Coronary artery (tissue), 2 donors: ENCODE results near the gene KRT40.
A peak's percentile ranks its signal among the peaks of the same experiment; 100 is the strongest.

Source experiments
- DNase-seq: peaks from one replicate; pipeline ENCODE4 v3.0.0-alpha.2; 2017; ENCODE audit warnings: low spot score
- H3K27ac ChIP-seq, 2 donors: fragments of 200-600 bp; sonication (generic); one replicate each; pipeline ENCODE4 v1.5.1; 2016 to 2019
- H3K4me3 ChIP-seq: fragments of 200-600 bp; sonication (generic); 2 replicates; pipeline ENCODE4 v1.5.1; 2016; ENCODE audit warnings: mild to moderate bottlenecking, moderate library complexity
- TF ChIP-seq, protein P1 (sequence below): fragments of 200-600 bp; sonication (generic); IDR thresholded peaks from one replicate; pipeline ENCODE4 v1.5.1; 2019; ENCODE audit warnings: antibody characterized with exemption

Gene KRT40

DNA sequence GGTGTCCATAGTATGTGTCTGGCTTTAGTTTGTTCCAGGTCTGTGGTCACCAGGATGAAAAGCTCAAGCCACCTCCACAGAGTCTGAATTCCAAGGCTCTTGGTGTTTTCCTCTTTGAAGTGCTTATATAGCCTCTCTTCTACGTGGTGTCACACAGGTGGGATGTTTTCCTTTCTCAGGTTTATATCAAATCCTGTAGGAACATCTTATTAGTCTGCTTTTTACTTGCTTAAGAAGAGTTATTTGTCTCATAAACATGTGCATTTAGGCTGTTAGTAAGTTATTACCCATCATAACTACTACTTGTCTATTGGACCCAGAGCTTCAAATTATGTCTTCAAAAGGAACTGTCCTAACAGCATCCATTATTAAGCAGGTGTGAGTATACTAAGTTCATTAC is 17.3 kb downstream of the KRT40 start, which contains the start of gene KRT39:
Gene KRT39, minus strand, starts transcription at position 101 of the 400 bp plus-strand sequence. Its CDS starts 92 bp downstream, at position 9.
- no peak within 1 kb of the TSS for H3K27ac ChIP-seq
- H3K4me3 ChIP-seq: no peak within 1 kb of the TSS
- TF ChIP-seq, protein P1, sequence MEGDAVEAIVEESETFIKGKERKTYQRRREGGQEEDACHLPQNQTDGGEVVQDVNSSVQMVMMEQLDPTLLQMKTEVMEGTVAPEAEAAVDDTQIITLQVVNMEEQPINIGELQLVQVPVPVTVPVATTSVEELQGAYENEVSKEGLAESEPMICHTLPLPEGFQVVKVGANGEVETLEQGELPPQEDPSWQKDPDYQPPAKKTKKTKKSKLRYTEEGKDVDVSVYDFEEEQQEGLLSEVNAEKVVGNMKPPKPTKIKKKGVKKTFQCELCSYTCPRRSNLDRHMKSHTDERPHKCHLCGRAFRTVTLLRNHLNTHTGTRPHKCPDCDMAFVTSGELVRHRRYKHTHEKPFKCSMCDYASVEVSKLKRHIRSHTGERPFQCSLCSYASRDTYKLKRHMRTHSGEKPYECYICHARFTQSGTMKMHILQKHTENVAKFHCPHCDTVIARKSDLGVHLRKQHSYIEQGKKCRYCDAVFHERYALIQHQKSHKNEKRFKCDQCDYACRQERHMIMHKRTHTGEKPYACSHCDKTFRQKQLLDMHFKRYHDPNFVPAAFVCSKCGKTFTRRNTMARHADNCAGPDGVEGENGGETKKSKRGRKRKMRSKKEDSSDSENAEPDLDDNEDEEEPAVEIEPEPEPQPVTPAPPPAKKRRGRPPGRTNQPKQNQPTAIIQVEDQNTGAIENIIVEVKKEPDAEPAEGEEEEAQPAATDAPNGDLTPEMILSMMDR: no peak
- no peak for DNase-seq

DNA sequence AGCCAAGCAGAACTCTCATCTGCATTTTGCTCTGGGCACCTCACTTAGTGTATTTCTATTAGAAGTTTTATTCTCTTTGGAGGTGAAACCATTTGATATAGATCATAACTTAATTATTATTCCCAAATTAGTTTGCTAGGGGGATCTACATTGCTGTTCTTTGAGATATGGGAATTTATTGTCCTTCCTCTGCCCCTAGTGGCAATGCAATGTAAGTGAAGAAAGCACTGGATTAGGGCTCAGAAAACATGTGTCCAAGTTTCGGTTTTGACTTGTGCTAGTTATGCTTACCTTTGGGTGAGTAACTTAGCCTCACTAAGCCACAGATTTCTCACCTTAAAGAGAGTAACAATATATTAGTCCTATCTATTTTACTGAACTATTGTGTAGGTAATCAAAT is 20.3 kb downstream of the KRT40 start:
- TF ChIP-seq, protein P1: peak; percentile 26
- Histone ChIP-seq H3K27ac (no peak overlapping the region), H3K4me3 (no peak overlapping the region)
- DNase-seq: no peak

DNA sequence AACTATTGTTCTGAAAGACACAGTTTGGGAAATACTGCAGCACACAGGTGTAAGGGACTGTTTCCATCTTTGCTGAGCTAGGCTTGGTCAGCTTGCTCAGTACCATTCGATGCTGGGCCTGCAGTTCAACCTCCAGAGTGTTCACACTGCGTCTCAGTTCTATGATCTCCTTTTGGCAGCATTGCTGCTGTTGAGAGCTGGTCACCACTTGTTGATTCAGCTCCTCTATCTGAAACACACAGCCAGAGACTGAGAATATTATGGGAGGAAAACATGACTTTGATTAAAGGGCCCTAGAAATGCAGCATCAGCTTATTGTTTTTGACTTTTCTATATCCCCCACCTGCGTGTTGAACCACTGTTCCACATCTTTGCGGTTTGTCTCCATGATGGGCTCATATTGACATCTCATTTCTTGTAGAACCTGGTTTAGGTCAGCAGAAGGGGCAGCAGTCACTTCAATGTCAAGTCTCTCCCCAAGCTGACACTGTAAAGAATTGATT is 22.0 kb downstream of the KRT40 start:
- Histone ChIP-seq H3K4me3 (no peak overlapping the region), H3K27ac (no peak overlapping the region)
- TF ChIP-seq, protein P1: no peak
- DNase-seq: no peak

DNA sequence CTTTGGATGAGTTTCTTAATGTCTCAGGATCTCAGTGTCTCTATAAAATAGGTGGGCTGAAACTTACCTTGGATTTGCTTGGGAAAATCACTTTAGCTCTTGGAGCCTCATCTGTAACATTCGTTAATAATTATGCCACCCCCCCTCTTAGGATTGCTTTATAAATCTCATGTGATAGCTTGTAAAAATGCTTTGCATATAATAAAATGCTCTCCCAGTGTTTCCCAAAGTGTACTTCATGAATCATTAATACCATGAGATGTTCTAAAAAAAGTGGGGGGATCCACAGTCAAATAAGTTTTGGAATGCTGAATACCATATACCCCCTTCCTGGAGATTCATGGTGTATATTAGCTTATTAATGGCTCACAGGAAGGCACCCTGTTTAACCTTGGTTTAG is 22.5 kb downstream of the KRT40 start:
- TF ChIP-seq, protein P1: no peak
- no peak overlapping the region for H3K4me3 ChIP-seq

DNA sequence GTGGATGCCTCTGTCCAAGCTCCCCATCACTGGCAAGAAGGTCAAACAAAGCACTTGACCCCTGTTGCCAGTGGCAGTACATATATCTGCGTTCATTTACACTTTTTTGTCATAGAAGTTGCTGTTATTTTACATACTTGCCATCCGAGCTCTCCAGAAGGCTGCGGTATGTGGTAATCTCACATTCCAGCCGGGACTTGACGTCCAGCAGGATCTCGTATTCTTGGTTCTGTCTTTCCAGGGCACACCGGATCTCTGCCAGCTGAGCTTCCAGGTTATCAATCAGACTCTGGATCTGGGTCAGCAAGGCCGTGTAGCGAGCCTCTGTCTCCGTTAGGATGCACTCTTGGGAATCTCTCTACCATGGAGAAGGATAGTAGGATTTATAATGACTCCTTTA is 24.0 kb downstream of the KRT40 start:
- H3K27ac ChIP-seq: no peak overlapping the region
- H3K4me3 ChIP-seq: peak overlapping the region; percentile 36

More for the DNA sequence above, 22.5 kb downstream of the KRT40 start:
- no peak overlapping the region for H3K27ac ChIP-seq
- DNase-seq: no peak

DNA sequence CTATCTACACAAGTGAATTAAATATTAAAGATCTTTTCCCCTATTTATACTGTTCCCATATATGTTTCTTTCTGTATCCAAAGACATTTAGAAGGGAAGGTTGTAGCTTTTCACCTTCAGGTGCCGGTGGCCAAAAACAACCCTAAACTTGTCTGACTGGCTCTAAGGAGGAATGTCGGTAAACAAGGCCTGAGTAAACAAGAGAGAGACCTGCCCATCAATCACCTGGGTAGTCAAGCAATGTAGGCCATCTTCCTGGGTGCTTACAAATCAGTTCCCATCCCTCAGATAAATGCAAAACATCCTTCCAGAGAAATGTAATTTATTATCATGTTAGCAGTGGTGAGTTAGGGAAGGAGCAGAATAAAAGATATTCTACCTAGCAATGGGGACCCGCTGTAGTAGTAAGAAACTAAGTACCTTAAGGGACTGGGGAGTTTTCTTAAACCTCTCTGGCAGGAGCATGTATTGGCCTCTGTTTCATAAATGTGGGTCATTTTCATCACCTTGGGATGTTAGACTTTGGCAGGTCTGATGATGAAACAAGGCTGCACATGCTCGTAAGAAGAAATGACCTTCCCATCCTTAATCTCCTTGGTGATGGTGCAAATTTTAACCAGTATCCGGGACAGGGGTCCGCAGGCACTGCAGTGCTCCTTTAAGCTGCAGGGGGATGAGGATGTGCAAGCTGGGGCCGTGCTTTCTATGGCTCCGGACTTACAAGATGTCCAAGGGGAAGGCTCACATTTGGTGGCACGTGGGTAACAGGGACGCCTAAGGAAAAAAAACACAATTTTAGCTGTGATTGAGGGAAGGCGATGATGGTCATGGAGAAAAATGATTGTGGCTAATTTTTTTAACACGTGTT is 25.8 kb downstream of the KRT40 start:
- H3K27ac ChIP-seq: no peak overlapping the region
- no peak overlapping the region for H3K4me3 ChIP-seq
- no peak for DNase-seq
- TF ChIP-seq, protein P1: no peak

More for the DNA sequence above, 24.0 kb downstream of the KRT40 start:
- no peak for DNase-seq
- TF ChIP-seq, protein P1: no peak
